ENCODE data around the gene PSMD7.

GRCh38 chr16:74302341-74302740 lies 5.7 kb downstream of the PSMD7 start:
- TF ChIP-seq YY1 (IDR thresholded peaks at IDR 0.05; ENCODE audit: insufficient read depth, insufficient read length): no peak
- no peak for TF ChIP-seq SUZ12 (IDR thresholded peaks at IDR 0.05; ENCODE audit: extremely low read depth, insufficient read depth, insufficient read length)
